GM12878 (cell line): ENCODE results near the gene SCAMP1. TPM values are rescaled to one million over a fixed set of nuclear protein-coding genes. Genes with fewer than 3 reads are reported as not detected.

Experiments used
- ASH2L ChIP-seq: fragments of 300-600, 200-600 bp; sonication (generic); IDR thresholded peaks from 2 replicates; pipeline ENCODE4 v1.6.1; 2017; ENCODE audit warnings: low read depth, mild to moderate bottlenecking, borderline replicate concordance
- BHLHE40 ChIP-seq, 2 experiments: fragments of 450-650 bp in 1 of 2; IDR thresholded peaks; 2 replicates each; pipeline ENCODE4 v1.6.1; 2011 to 2017; ENCODE audit warnings: low read depth in 2 of 2, borderline replicate concordance in 1 of 2, improper control_type of control experiment in 1 of 2, low read length in 1 of 2, mild to moderate bottlenecking in 1 of 2
- CBFB ChIP-seq: IDR thresholded peaks from 2 replicates; pipeline ENCODE4 v1.6.1; 2016; ENCODE audit warnings: antibody characterized with exemption, low read depth
- FOXK2 ChIP-seq: fragments of 450-650 bp; IDR thresholded peaks from 2 replicates; pipeline ENCODE4 v1.6.1; 2017; ENCODE audit warnings: mild to moderate bottlenecking, moderate library complexity
- GABPA ChIP-seq: IDR thresholded peaks from 2 replicates; pipeline ENCODE4 v1.6.1; 2014; ENCODE audit warnings: antibody characterized with exemption, low read depth, mild to moderate bottlenecking, inconsistent platforms
- KDM1A ChIP-seq: fragments of 200-600 bp; sonication (generic); IDR thresholded peaks from 2 replicates; pipeline ENCODE4 v1.6.1; 2016; ENCODE audit warnings: borderline replicate concordance
- LARP7 ChIP-seq: fragments of 450-650 bp; IDR thresholded peaks from 2 replicates; pipeline ENCODE4 v1.6.1; 2017; ENCODE audit warnings: mild to moderate bottlenecking
- MXI1 ChIP-seq: fragments of 150-350 bp; IDR thresholded peaks from 2 replicates; pipeline ENCODE4 v1.6.1; 2011; ENCODE audit warnings: low read depth, mild to moderate bottlenecking, inconsistent platforms, low read length, improper control_type of control experiment
- MYB ChIP-seq: fragments of 150-350 bp; IDR thresholded peaks from 2 replicates; pipeline ENCODE4 v1.6.1; 2014; ENCODE audit warnings: mild to moderate bottlenecking, low read depth, low read length, borderline replicate concordance
- MYC ChIP-seq: IDR thresholded peaks from 2 replicates; pipeline ENCODE4 v1.6.1; 2011; ENCODE audit warnings: mild to moderate bottlenecking, low read length, moderate library complexity, inconsistent platforms; ENCODE audit not compliant: insufficient read depth, insufficient replicate concordance, insufficient read length, severe bottlenecking
- NFIC ChIP-seq: IDR thresholded peaks from 2 replicates; pipeline ENCODE4 v1.6.1; 2012; ENCODE audit warnings: low read depth, mild to moderate bottlenecking, inconsistent platforms, low read length, moderate library complexity
- NR2F1 ChIP-seq: fragments of 450-650 bp; conservative IDR thresholded peaks from 2 replicates; pipeline ENCODE4 v1.6.1; 2017; ENCODE audit warnings: mild to moderate bottlenecking
- PML ChIP-seq: IDR thresholded peaks from 2 replicates; pipeline ENCODE4 v1.6.1; 2012; ENCODE audit warnings: low read length, inconsistent platforms
- POLR2A ChIP-seq: IDR thresholded peaks from 2 replicates; pipeline ENCODE4 v1.6.1; 2011; ENCODE audit warnings: low read depth, mild to moderate bottlenecking, low read length
- POLR2AphosphoS2 ChIP-seq: IDR thresholded peaks from 2 replicates; pipeline ENCODE4 v1.6.1; 2011; ENCODE audit warnings: low read depth, mild to moderate bottlenecking, low read length, improper control_type of control experiment, moderate library complexity
- RCOR1 ChIP-seq: conservative IDR thresholded peaks from 2 replicates; pipeline ENCODE4 v1.6.1; 2012; ENCODE audit warnings: low read depth, low read length, improper control_type of control experiment
- SUZ12 ChIP-seq: fragments of 200-600 bp; sonication (generic); IDR thresholded peaks from one replicate; pipeline ENCODE4 v1.6.1; 2018; ENCODE audit warnings: antibody characterized with exemption, mild to moderate bottlenecking; ENCODE audit not compliant: unreplicated experiment
- TCF12 ChIP-seq: IDR thresholded peaks from 2 replicates; pipeline ENCODE4 v1.6.1; 2011; ENCODE audit warnings: low read depth, mild to moderate bottlenecking, low read length
- TCF3 ChIP-seq: IDR thresholded peaks from 2 replicates; pipeline ENCODE4 v1.6.1; 2012; ENCODE audit warnings: low read depth, mild to moderate bottlenecking, low read length, borderline replicate concordance; ENCODE audit not compliant: insufficient read depth
- ZBED1 ChIP-seq: IDR thresholded peaks from 2 replicates; pipeline ENCODE4 v1.6.1; 2016; ENCODE audit warnings: borderline replicate concordance
- ZNF384 ChIP-seq: IDR thresholded peaks from 2 replicates; pipeline ENCODE4 v1.6.1; 2012; ENCODE audit warnings: low read depth, mild to moderate bottlenecking, low read length, improper control_type of control experiment, borderline replicate concordance
- polyA plus RNA-seq, 11 experiments: library from polyadenylated mRNA; depleted of rRNA in 4 of 11; unstranded in 6 of 11; stranded (reverse) in 5 of 11; fragments of >200 nt; fragmentation: Nextera tagmentation in 4 of 11; fragmentation: Illumina TruSeq in 1 of 11; extraction: Ambion mirVana in 4 of 11; extraction: Trizol in 1 of 11; gene quantifications; 1 replicate in 1 of 11; 2 replicates in 10 of 11; pipeline versions ENCODE4 v1.2.1 to v1.2.3, GENCODE V29; 2011 to 2016; ENCODE audit warnings: inconsistent platforms in 2 of 11, missing spikeins in 2 of 11, low read depth in 1 of 11
- total RNA-seq, 4 experiments: library from RNA; depleted of rRNA in 3 of 4; stranded (reverse); fragments of >200 nt in 3 of 4; fragmentation: Illumina TruSeq in 1 of 4; extraction: Trizol in 1 of 4; gene quantifications; 2 replicates each; pipeline versions ENCODE4 v1.2.1 to v1.2.3, GENCODE V29; 2013 to 2021
- TF ChIP-seq, protein P1 (sequence below): fragments of 150-350 bp; IDR thresholded peaks from 2 replicates; pipeline ENCODE4 v1.6.1; 2016; ENCODE audit warnings: low read depth, low read length
- TF ChIP-seq, protein P2 (sequence below), 3 experiments: IDR thresholded peaks in 2 of 3; conservative IDR thresholded peaks in 1 of 3; 2 replicates each; pipeline ENCODE4 v1.5.1; 2011; ENCODE audit warnings: low read depth in 3 of 3, low read length in 3 of 3, mild to moderate bottlenecking in 3 of 3, control low read depth in 2 of 3, moderate library complexity in 2 of 3, inconsistent platforms in 1 of 3, mixed read lengths in 1 of 3; ENCODE audit not compliant: control insufficient read depth in 2 of 3, insufficient read depth in 1 of 3; ENCODE audit errors: extremely low read depth in 1 of 3
- TF ChIP-seq, protein P3 (sequence below): IDR thresholded peaks from 2 replicates; pipeline ENCODE4 v1.6.1; 2012; ENCODE audit warnings: low read length, inconsistent platforms

Gene SCAMP1
- total and polyA plus RNA-seq, 10 of the 15 experiments (the other 5 are each of a cell fraction or from before 2014, with no cell fraction given), result 6.4 to 27.9 (median 20.0) TPM

DNA sequence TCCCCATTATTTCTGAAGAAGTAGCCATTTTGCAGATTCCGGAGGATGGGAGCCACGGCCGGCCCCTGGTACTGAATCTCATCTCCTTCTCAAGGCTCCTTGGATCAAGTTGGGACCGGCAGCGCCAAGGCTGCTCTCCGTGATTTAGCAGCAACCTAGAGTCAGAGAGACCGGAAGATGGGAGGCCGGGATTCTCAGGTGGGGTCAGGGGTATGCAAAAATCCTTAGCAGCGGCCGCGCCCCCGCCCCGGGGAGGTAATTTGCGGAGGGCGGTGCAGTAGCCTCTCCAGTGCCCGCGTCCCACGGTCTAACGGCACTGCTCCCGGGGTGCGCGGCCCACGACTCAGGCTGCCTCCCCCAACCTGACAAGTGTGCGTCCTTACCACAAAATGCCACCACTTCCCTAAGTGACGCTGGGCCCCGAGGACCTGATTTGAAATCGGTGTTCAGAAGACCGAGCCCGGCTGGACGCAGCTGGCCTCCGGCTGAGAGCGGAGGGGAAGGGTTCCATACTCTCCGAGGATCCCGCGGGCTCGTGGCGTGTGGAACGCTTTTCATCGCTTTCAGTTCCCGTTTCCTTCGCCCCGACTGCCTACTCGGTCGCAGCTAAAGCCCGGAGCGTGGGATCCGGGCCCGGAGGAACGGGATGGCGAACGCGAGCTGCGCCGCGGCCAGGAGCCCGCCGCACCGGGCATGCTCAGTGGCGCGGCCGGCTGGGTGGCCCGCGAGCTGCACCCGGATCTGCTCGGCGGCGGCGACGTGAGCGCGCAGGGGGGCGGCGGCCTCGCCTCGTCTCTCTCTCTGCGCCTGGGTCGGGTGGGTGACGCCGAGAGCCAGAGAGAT lies at the start of gene SCAMP1 (continued):
- TF ChIP-seq, protein P1, sequence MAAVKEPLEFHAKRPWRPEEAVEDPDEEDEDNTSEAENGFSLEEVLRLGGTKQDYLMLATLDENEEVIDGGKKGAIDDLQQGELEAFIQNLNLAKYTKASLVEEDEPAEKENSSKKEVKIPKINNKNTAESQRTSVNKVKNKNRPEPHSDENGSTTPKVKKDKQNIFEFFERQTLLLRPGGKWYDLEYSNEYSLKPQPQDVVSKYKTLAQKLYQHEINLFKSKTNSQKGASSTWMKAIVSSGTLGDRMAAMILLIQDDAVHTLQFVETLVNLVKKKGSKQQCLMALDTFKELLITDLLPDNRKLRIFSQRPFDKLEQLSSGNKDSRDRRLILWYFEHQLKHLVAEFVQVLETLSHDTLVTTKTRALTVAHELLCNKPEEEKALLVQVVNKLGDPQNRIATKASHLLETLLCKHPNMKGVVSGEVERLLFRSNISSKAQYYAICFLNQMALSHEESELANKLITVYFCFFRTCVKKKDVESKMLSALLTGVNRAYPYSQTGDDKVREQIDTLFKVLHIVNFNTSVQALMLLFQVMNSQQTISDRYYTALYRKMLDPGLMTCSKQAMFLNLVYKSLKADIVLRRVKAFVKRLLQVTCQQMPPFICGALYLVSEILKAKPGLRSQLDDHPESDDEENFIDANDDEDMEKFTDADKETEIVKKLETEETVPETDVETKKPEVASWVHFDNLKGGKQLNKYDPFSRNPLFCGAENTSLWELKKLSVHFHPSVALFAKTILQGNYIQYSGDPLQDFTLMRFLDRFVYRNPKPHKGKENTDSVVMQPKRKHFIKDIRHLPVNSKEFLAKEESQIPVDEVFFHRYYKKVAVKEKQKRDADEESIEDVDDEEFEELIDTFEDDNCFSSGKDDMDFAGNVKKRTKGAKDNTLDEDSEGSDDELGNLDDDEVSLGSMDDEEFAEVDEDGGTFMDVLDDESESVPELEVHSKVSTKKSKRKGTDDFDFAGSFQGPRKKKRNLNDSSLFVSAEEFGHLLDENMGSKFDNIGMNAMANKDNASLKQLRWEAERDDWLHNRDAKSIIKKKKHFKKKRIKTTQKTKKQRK, result no peak
- TF ChIP-seq ZBED1 (no peak; the same call in 1 of the 2 replicates), MYB (0 out of 2 replicates have a peak, but pooled peaks have one; percentile 45), TCF3 (peak; percentile 94), PML (peak; percentile 93), CBFB (peak; percentile 77), MYC (peak; percentile 54), POLR2A (peak; percentile 94), KDM1A (no peak), NR2F1 (peak; percentile 73; the same call in 1 of the 2 replicates), SUZ12 (no peak), ZNF384 (no peak), TCF12 (peak; percentile 65), RCOR1 (no peak; the same call in 1 of the 2 replicates), BHLHE40 (IDR thresholded peaks at IDR 0.05; ENCODE audit: borderline replicate concordance in 1 of 2, low read depth in 2 of 2, low read length in 1 of 2) (peak; percentile 86), FOXK2 (no peak), NFIC (0 out of 2 replicates have a peak, but pooled peaks have one; percentile 28), LARP7 (peak; percentile 79), MXI1 (peak; percentile 90), GABPA (peak; percentile 78), ASH2L (no peak), POLR2AphosphoS2 (peak; percentile 84)
- TF ChIP-seq, protein P2, sequence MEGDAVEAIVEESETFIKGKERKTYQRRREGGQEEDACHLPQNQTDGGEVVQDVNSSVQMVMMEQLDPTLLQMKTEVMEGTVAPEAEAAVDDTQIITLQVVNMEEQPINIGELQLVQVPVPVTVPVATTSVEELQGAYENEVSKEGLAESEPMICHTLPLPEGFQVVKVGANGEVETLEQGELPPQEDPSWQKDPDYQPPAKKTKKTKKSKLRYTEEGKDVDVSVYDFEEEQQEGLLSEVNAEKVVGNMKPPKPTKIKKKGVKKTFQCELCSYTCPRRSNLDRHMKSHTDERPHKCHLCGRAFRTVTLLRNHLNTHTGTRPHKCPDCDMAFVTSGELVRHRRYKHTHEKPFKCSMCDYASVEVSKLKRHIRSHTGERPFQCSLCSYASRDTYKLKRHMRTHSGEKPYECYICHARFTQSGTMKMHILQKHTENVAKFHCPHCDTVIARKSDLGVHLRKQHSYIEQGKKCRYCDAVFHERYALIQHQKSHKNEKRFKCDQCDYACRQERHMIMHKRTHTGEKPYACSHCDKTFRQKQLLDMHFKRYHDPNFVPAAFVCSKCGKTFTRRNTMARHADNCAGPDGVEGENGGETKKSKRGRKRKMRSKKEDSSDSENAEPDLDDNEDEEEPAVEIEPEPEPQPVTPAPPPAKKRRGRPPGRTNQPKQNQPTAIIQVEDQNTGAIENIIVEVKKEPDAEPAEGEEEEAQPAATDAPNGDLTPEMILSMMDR (IDR thresholded peaks at IDR 0.05 in 2 of 3, conservative IDR thresholded peaks at IDR 0.05 in 1 of 3; ENCODE audit: control insufficient read depth in 2 of 3, extremely low read depth in 1 of 3, insufficient read depth in 1 of 3, low read depth in 3 of 3, low read length in 3 of 3), result peak; percentile 23 to 29 (median 28); a peak in 4 of 6 replicates
- TF ChIP-seq, protein P3, sequence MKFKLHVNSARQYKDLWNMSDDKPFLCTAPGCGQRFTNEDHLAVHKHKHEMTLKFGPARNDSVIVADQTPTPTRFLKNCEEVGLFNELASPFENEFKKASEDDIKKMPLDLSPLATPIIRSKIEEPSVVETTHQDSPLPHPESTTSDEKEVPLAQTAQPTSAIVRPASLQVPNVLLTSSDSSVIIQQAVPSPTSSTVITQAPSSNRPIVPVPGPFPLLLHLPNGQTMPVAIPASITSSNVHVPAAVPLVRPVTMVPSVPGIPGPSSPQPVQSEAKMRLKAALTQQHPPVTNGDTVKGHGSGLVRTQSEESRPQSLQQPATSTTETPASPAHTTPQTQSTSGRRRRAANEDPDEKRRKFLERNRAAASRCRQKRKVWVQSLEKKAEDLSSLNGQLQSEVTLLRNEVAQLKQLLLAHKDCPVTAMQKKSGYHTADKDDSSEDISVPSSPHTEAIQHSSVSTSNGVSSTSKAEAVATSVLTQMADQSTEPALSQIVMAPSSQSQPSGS, result peak; percentile 50; the same call in 1 of the 2 replicates
